Psoas muscle (tissue), 8 donors: Measurements from ENCODE around the gene GUF1. TPM values are rescaled to one million over a fixed set of nuclear protein-coding genes. Genes with fewer than 3 reads are reported as not detected.
A peak's percentile ranks its signal among the peaks of the same experiment; 100 is the strongest.

ENCODE experiments used
- ATAC-seq, 4 donors: fragments of 200-7000 bp; cut with Tn5 transposase; one replicate each; pipeline ENCODE4 v1.9.1; 2020; ENCODE audit warnings: moderate library complexity in 3 of 4, mild to moderate bottlenecking in 2 of 4
- DNase-seq, 2 donors: peaks; one replicate each; pipeline ENCODE4 v3.0.0-alpha.2; 2020
- H3K27ac ChIP-seq: fragments of 200-600 bp; one replicate; pipeline ENCODE4 v1.8.0; 2022
- H3K27me3 ChIP-seq, 3 donors: fragments of 200-600 bp in 1 of 3; one replicate each; pipeline versions ENCODE4 v1.6.1 to v1.8.0; 2013 to 2022; ENCODE audit warnings: low read length in 2 of 3, mild to moderate bottlenecking in 2 of 3, moderate library complexity in 1 of 3; ENCODE audit not compliant: insufficient read depth in 3 of 3
- H3K36me3 ChIP-seq, 2 donors: fragments of 200-600 bp in 1 of 2; one replicate each; pipeline versions ENCODE4 v1.6.1 to v1.8.0; 2013 to 2022; ENCODE audit warnings: low read depth in 1 of 2, mild to moderate bottlenecking in 1 of 2, moderate library complexity in 1 of 2; ENCODE audit not compliant: insufficient read depth in 1 of 2
- H3K4me1 ChIP-seq: fragments of 200-600 bp; one replicate; pipeline ENCODE4 v1.8.0; 2022
- H3K4me3 ChIP-seq: fragments of 200-600 bp; one replicate; pipeline ENCODE4 v1.8.0; 2022; ENCODE audit warnings: mild to moderate bottlenecking
- H3K9me3 ChIP-seq: fragments of 200-600 bp; one replicate; pipeline ENCODE4 v1.8.0; 2022
- WGBS, 3 donors: extraction: QIAGEN DNeasy Blood & Tissue Kit; methylation state at CpG; one replicate each; pipeline versions ENCODE4 v1.1.6 to v1.1.7; 2013; 5-methylcytosine and 5-hydroxymethylcytosine counted together
- intact Hi-C, 2 donors: fragments of 100-400 bp; cut with DNase I; formaldehyde crosslinking; loops; one replicate each; pipeline versions ENCODE4 v1.11.0 to v1.14.2; 2022
- polyA plus RNA-seq, 3 donors: library from polyadenylated mRNA; stranded (reverse); fragments of 200-250 nt; gene quantifications; one replicate each; pipeline ENCODE4 v1.2.3, GENCODE V29; 2013
- total RNA-seq, 4 donors: library from RNA; stranded (reverse); fragmentation: NEBNext Ultra II Directional in 2 of 4; extraction: Animal tissue kit (Norgen Biotek cat#: 25700) in 2 of 4; gene quantifications; one replicate each; pipeline versions ENCODE4 v1.2.1 to v1.2.4, GENCODE V29; 2021 to 2023
- TF ChIP-seq, protein P1 (sequence below): fragments of 200-600 bp; IDR thresholded peaks from one replicate; pipeline ENCODE4 v1.8.0; 2022; ENCODE audit warnings: antibody characterized with exemption
- donor health status: healthy with polysubstance abuse.
- donor health status: DM: no; HTN: no; CAD: no; lungs with moderate emphysema.
- donor health status: Bipolar disorder and iron deficiency.
- donor health status: healthy.
- donor health status: DM: yes; HTN: yes; CAD: no.
- donor health status: DM: no; HTN: no; CAD: no.
- donor health status: DM: no; HTN: no; CAD: no.
- donor health status: DM: yes; HTN: yes; CAD: no.

Gene GUF1
- total and polyA plus RNA-seq, 7 donors, result 17.6 to 39.8 (median 25.8) TPM

DNA sequence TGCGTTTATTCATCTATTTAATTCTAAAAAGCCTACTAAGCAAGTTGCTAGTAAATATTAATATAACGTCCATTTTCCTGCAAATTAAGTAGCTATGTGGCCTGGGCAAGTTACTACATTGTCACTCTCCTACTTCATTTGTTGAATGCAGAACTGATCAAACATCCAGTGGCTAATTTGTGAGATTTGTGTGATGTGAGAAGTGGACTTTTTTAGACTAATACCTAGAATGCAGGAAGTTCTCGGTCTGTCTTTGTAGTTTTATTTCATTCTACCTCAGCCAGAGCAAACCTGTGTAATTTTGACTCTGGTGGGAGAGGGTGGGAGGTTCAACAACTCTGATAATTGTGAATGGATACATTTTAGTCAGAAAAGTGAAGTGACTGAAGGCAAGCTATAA lies 840 bp downstream of the GUF1 start:
- intact Hi-C loops, result no loop called here
- peaks cover 4 to 35% of the 10 kb centered on the region in 2 donors for H3K36me3 ChIP-seq
- TF ChIP-seq, protein P1, sequence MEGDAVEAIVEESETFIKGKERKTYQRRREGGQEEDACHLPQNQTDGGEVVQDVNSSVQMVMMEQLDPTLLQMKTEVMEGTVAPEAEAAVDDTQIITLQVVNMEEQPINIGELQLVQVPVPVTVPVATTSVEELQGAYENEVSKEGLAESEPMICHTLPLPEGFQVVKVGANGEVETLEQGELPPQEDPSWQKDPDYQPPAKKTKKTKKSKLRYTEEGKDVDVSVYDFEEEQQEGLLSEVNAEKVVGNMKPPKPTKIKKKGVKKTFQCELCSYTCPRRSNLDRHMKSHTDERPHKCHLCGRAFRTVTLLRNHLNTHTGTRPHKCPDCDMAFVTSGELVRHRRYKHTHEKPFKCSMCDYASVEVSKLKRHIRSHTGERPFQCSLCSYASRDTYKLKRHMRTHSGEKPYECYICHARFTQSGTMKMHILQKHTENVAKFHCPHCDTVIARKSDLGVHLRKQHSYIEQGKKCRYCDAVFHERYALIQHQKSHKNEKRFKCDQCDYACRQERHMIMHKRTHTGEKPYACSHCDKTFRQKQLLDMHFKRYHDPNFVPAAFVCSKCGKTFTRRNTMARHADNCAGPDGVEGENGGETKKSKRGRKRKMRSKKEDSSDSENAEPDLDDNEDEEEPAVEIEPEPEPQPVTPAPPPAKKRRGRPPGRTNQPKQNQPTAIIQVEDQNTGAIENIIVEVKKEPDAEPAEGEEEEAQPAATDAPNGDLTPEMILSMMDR, result no peak
- ATAC-seq (no peak), DNase-seq (no peak)
- H3K27ac ChIP-seq, result peak overlapping the region; percentile 96
- H3K4me3 ChIP-seq, result peak overlapping the region; percentile 87
- no peaks in the 10 kb centered on the region for H3K9me3 ChIP-seq
- WGBS, 3 donors, result 0 to 8% (median 2%) methylated on average over 3 of the region's 3 CpGs
- no peaks in the 10 kb centered on the region for H3K27me3 ChIP-seq
- H3K4me1 ChIP-seq, result peaks cover 27% of the 10 kb centered on the region

DNA sequence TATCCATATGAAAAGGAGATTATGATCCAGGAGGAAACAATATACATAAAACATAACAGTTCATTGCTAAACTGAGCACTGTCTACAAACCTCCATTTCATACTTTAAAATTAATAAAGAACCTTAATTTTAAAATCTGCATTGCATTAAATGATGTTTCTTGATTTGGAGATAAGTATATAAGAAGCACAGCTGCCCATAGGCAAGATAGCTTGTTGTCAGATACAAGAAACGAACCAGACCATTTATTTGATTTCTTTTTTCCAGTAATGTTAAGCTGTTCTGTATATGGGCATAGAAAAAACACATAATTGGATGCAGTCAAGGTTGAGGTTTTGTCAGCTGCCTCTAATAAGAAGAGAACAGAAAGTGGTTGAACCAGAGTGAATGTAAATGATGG lies 6.4 kb downstream of the GUF1 start:
- Histone ChIP-seq H3K9me3 (no peaks in the 10 kb centered on the region), H3K36me3 (peaks cover 9 to 91% of the 10 kb centered on the region in 2 donors), H3K27ac (no peak overlapping the region), H3K4me1 (peaks cover 17% of the 10 kb centered on the region), H3K4me3 (no peak overlapping the region), H3K27me3 (no peaks in the 10 kb centered on the region)
- intact Hi-C loops, result no loop called here
- WGBS, 3 donors, result 86 to 98% (median 91%) methylated on average over 1 of the region's 1 CpG
- DNase-seq (no peak), ATAC-seq (no peak)
- TF ChIP-seq, protein P1, result no peak

DNA sequence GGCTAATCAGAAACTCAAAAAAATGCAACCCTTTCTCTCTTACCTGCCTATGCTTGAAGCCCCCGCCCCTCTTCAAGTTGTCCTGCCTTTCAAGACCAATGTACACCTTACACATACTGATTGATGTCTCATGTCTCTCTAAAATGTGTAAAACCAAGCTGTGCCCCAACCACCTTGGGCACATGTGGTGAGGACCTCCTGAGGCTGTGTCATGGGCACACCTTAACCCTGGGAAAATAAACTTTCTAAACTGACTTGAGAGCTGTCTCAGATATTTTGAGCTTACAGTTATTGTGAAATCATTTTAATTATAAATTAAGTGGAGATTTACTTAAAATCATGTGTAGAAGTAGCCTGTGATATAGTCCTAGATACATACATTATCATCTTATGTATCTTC lies 22.2 kb downstream of the GUF1 start:
- no peak for DNase-seq
- intact Hi-C loops, result no loop called here
- no peak overlapping the region for H3K27ac ChIP-seq
- ATAC-seq, result no peak
- peaks cover 11 to 99% of the 10 kb centered on the region in 2 donors for H3K36me3 ChIP-seq
- H3K4me1 ChIP-seq, result no peaks in the 10 kb centered on the region
- no peaks in the 10 kb centered on the region for H3K9me3 ChIP-seq
- WGBS, 3 donors, result 93 to 97% (median 97%) methylated on average over 1 of the region's 1 CpG
- TF ChIP-seq, protein P1, result no peak
- no peak overlapping the region for H3K4me3 ChIP-seq
- H3K27me3 ChIP-seq, result no peaks in the 10 kb centered on the region

DNA sequence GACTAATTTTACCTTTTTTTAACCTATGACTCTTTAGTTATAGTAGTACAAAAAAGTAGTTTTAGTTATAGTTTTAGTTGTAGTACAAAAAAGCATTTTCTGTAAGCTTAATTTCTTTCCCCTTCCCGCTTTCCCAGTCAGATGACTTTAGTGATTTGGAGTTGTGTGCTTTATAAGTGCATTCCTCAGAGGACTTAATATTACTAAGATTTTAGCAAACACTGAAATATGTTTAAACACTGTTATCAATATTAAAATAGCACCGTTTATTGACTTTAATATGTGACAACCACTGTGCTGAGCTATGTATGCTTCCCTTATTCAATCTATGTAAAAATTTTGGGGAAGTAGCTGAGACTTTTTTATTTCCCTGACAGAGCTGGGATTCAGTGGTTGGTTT lies 22.8 kb downstream of the GUF1 start:
- WGBS, 3 donors, result 89 to 98% (median 90%) methylated on average over 2 of the region's 2 CpGs
- ATAC-seq (no peak), DNase-seq (no peak)
- H3K27me3 ChIP-seq, result no peaks in the 10 kb centered on the region
- H3K9me3 ChIP-seq, result no peaks in the 10 kb centered on the region
- TF ChIP-seq, protein P1, result no peak
- no peaks in the 10 kb centered on the region for H3K4me1 ChIP-seq
- H3K36me3 ChIP-seq, result peaks cover 11 to 99% of the 10 kb centered on the region in 2 donors
- no peak overlapping the region for H3K4me3 ChIP-seq
- H3K27ac ChIP-seq, result no peak overlapping the region
- intact Hi-C loops, result no loop called here

DNA sequence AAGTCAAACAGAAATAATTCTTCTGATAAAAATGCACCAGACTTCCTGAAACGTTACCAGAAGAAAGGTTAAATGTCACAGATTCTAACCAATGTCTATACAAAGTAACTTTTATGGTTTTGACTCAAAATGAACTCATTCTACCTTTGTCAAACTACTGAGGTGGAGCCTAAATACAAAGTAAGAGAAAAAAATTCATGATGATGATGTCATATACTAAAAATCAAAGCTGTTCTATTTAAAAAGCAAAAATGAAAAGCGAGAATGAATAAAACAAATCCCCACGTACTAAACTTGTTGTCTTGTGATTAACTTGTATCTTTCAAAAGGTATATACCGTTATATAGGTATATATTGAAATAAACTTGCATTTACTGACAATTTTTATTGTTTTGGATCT lies 26.5 kb downstream of the GUF1 start:
- H3K4me1 ChIP-seq, result no peaks in the 10 kb centered on the region
- no peak for DNase-seq
- no peaks in the 10 kb centered on the region for H3K27me3 ChIP-seq
- no peak overlapping the region for H3K27ac ChIP-seq
- no peak for ATAC-seq
- H3K4me3 ChIP-seq, result no peak overlapping the region
- H3K36me3 ChIP-seq, result peaks cover 3 to 98% of the 10 kb centered on the region in 2 donors
- no peaks in the 10 kb centered on the region for H3K9me3 ChIP-seq
- TF ChIP-seq, protein P1, result no peak
- WGBS, 3 donors, result 84 to 91% (median 89%) methylated on average over 4 of the region's 4 CpGs
- intact Hi-C loops, result no loop called here
